ENCODE results near the gene ZNF440.
"Not testable (repeated sequence)": the region's sequence is repeated elsewhere in the genome, so short reads cannot be mapped to it uniquely, and the experiment has no call there.

The ZNF440 gene

DNA sequence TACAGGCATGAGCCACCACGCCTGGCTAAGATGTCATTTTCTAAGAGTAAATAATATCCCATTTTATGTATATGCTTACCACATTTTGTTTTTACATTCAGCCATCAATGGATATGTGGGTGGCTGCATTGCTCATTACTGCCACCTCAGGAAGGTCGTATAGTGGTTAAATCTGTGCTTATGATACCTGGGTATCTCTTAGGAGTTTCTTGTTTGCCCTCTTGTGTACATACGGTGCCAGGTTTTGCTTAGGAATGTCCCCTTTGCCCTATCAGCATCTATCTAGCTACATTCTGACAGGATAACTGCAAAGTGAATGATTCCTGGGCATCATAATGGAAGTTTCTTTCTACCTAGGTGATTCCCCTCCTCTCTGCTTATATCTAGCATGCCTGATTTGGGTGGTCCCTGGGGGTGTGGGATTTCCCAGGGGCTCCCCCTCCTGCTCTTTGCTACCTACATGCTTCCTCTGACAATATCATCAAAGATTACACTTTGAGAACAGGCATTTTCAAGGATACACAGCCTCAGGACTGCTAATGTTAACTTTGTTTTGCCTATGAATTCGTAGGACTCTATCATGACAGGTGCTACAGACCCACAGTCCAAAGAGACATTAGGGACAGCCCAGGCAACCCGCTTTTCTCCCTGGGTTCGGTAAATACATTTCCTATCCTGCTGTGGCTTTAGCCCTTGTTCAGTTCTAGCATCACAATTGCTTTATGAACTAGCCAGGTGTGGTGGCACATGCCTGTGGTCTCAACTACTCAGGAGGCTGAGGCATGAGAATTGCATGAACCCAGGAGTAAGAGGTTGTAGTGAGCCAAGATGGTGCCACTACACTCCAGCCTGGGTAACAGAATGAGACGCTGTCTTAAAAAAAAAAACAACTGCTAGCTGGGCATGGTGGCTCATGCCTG, 15.1 kb downstream of the ZNF440 start:
- not testable (repeated sequence) for DNase-seq

DNA sequence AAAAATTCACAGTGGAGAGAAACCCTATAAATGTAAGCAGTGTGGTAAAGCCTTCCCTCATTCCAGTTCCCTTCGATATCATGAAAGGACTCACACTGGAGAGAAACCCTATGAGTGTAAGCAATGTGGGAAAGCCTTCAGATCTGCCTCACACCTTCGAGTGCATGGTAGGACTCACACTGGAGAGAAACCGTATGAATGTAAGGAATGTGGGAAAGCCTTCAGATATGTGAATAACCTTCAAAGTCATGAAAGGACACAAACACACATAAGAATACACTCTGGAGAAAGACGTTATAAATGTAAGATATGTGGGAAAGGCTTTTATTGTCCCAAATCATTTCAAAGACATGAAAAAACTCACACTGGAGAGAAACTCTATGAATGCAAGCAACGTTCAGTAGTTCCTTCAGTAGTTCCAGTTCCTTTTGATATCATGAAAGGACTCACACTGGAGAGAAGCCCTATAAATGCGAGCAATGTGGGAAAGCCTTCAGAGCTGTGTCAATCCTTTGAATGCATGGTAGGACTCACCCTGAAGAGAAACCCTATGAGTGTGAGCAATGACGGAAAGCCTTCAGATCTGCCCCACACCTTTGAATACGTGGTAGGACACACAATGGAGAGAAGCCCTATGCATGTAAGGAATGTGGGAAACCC, 18.3 kb downstream of the ZNF440 start:
- DNase-seq: no peak

GRCh38 chr19:11833541-11833940, 19.5 kb downstream of the ZNF440 start:
- no peak for DNase-seq

GRCh38 chr19:11835626-11836066, 21.6 kb downstream of the ZNF440 start:
- not testable (repeated sequence) for DNase-seq

- no peak for DNase-seq
Observed at GRCh38 chr19:11843722-11844121, 29.6 kb downstream of the ZNF440 start.

DNA sequence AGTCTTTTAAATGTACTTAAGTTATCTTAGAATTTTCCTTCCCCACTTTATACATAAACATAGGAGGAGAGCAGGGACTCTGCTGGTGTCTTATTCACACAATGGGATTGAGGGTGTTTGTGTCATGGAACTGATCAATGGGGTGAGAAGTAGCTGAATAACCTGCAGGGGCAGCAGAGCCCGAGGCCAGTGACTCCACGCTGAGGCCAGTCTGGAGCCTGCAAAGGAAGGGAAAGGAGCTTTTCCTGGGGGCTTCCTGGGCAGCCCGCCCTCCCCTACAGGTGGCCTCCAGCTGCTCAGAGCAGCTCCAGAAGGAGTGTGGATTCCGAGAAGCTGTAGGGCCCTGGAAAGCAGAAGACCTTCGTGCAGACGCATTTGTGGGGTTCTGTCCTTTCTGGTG, 33.5 kb downstream of the ZNF440 start:
- DNase-seq: not testable (repeated sequence)

DNA sequence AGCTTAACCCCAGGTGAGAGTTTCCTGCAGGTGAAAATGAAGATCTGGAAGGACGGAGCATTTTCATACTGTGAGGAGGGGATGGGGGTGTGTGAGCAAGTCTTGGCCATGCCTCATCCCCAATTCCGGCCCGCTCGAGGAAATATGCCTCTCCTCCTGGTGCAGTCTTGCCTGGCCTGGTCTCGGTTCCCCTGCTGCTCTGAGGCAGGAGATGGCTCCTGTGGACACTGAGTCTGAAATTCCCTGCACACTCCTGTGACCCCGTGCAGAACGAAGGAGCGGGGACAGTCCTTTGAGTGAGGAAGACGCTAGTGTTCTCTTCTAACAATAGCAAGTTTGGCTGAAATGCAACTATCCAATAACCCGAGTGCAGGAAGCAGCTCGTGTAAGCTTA, 34.1 kb downstream of the ZNF440 start:
- DNase-seq: no peak

DNA sequence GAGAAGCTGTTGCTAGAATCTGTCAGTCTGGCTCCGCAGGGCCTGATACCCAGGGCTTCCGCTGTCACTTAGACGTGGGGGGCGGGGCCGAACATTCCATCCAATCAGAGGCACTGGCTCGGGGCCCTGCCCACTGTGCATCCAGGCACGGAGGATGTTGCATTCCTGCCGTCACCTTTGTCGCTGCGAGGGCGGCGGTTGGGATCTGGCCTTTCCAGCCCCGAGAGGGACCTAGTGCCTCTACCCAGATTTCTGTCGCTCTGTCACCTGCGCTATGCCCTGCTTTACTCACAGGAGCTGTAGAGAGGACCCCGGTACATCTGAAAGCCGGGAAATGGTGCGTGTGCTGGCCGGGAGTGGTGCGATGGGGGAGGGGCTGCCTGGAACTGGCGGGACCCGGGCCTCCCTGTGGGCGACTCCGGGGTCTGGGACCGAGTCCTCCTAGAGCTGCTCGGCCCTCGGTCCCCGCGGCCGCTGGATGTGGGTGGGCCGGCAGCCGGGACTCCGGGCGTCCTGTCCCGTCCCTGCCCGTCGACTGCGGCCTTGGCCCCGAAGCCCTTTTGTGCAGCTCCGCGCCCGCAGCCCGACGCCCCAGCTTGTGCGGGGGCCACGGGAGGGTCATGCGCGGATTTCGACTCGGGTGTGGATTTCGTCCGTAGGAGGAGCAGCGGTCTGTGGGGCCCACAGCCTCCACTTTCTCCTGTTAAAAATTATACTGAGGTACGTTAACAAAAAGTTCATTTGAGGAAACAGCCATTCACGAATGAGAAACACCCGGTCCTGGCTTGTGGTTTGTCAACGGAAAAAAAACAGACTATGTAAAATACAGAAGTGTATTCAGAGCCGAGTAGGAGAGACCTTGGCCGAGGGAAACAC, 34.8 kb downstream of the ZNF440 start, which contains the start of gene ZNF439:
ZNF439 (plus strand) TSS at position 133 of the 876 bp plus-strand sequence; CDS start at position 275, 142 bp downstream.
- peak; percentile 91 for DNase-seq

GRCh38 chr19:11850289-11850688, 36.2 kb downstream of the ZNF440 start:
- DNase-seq: not testable (repeated sequence)

GRCh38 chr19:11853358-11853757, 39.3 kb downstream of the ZNF440 start:
- no peak for DNase-seq

GRCh38 chr19:11856596-11857250, 42.6 kb downstream of the ZNF440 start:
- no peak for DNase-seq

- no peak for DNase-seq
Observed at GRCh38 chr19:11860721-11861120, 46.6 kb downstream of the ZNF440 start.

- no peak for DNase-seq
Observed at GRCh38 chr19:11861301-11861700, 47.2 kb downstream of the ZNF440 start.

- DNase-seq: not testable (repeated sequence)
Observed at GRCh38 chr19:11867766-11868165, 53.7 kb downstream of the ZNF440 start.

DNA sequence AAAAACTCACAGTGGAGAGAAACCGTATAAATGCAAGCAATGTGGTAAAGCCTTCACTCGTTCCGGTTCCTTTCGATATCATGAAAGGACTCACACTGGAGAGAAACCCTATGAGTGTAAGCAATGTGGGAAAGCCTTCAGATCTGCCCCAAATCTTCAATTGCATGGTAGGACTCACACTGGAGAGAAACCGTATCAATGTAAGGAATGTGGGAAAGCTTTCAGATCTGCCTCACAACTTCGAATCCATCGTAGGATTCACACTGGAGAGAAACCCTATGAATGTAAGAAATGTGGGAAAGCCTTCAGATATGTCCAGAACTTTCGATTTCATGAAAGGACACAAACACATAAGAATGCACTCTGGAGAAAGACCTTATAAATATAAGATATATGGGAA, 54.1 kb downstream of the ZNF440 start:
- DNase-seq: no peak

- DNase-seq: no peak
Observed at GRCh38 chr19:11872624-11873023, 58.6 kb downstream of the ZNF440 start.

DNA sequence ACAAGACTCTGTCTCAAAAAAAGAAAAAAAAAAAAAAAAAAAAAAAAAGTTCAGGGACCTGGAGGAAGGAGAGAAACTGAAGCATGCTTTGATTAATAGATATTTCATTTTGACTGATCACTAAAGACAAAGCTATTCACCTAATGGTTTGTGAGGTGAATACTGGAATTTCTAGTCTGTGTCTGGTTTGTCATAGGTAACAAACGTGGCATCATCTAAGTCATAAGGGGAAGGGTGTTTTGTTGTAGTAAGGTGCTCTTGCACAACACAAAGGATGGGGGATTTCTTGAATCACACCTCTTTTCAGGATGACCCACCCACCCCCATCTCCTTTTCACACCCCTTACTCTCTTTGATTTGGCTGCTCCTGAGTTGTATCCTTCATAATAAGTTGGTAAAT, 59.7 kb downstream of the ZNF440 start:
- no peak for DNase-seq

DNA sequence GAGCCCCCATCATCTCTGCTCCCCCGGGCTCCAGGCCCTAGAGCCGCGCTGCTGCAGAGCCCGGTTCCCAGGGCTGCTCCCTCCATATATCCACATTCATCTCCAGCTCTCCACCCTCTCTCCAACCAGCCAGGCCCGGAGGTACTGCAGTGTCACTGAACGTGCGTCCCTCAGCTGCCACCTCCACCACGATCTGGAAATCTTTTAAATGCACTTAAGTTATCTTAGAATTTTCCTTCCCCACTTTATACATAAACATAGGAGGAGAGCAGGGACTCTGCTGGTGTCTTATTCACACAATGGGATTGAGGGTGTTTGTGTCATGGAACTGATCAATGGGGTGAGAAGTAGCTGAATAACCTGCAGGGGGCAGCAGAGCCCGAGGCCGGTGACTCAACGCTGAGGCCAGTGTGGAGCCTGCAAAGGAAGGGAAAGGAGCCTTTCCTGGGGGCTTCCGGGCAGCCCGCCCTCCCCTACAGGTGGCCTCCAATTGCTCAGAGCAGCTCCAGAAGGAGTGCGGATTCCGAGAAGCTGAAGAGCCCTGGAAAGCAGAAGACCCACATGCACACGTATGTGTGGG, 65.7 kb downstream of the ZNF440 start:
- peak; percentile 50 for DNase-seq

- DNase-seq: no peak
Observed at GRCh38 chr19:11880598-11880997, 66.5 kb downstream of the ZNF440 start.

DNA sequence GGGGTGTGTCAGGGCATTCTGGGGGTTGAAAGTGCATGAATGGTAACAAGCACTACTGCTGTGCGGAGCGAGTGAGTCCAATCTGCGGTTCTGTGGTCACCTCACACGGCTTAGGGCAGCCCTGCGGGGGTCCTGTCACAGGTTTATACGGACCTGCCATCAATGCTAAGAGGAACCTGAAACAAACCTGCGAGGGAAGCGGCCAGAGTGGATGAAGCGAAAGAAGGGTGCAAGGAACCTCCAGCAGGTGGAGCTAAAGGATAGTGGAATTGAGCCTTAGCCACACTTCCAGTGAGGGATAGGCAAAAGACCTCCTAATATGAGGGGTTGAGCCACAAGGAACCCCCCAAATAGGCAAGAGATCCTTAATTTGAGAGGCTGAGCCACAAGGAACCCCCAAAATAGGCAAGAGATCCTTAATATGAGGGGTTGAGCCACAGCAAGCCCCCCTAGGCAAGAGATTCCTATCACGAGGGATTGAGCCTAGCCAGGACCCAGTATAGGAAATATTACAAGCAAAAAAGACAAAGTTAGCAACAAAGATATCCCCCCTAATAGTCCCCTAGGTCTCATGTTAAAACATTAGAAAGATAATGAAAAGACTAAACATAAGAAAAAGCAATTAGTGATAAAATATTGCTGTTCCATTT, 67.2 kb downstream of the ZNF440 start:
- peak; percentile 42 for DNase-seq

GRCh38 chr19:11882606-11883005, 68.5 kb downstream of the ZNF440 start:
- no peak for DNase-seq

Measured in stimulated activated CD4-positive, alpha-beta T cell treated with anti-CD3 and anti-CD28 coated beads, Interleukin-4, amount 100 ng/mL, for 1 hour (primary cell).